HG03135 (cell line): ENCODE measurements around the gene OPN3.

Experiments used
- ATAC-seq: cut with Tn5 transposase; IDR thresholded peaks from one replicate; pipeline ENCODE4 v1.9.1; 2021; ENCODE audit warnings: mild to moderate bottlenecking, moderate library complexity; ENCODE audit not compliant: unreplicated experiment

OPN3 gene

DNA sequence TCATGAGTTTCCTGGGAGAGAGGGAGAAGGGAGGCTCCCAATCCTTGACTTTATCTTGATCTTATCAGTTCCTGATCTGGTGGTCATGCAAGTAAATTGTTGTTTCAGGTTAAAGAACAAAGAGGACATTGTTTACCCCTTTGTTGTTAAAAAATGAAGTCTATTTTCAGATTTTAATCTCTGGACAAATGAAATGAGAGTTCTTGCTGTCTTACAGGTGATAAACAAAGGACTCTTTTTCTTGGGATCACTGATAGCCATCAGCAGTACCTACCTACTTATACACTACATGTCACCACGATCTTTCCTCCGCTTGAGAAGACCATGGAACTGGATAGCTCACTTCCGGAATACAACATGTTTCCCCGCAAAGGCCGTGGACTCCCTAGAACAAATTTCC lies 48.4 kb downstream of the OPN3 start:
- ATAC-seq: no peak

DNA sequence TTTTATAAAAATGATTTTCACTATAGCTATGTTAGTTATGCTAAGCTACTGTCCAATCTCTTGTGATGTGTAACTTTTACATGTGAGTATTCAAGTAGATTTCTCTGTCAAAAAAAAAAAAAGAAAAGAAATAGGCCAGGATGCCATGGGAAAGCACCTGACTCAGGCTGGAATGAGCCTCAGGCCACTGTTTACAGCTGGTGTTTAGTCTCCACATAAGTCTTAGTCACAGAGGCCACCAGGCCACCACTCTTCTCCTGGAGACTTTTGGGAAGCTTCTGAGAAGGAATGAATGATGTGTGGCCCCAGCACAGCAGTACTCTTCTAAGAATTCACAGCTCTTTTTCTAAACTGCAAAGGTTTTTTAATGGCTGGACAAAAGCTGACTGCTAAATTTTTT lies 48.9 kb downstream of the OPN3 start:
- ATAC-seq: no peak

DNA sequence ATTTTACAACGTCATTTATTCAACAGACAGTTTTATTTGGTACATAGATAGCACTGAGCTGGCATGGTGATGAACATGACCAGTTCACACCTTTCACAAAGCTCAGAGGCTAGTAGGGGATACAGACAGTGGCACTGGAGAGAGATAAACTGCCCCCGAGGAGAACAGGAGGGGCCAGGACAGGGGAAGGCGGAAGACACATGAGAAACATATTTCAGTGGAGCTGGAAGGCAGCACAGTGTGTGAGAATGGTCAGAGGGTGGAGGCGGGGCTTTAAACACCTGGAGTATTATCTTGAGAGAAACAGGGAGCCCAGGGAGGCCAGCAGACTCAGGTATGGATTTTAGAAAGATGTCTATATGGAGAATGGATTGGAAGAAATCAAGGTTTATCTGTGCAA lies 49.5 kb downstream of the OPN3 start:
- no peak for ATAC-seq

DNA sequence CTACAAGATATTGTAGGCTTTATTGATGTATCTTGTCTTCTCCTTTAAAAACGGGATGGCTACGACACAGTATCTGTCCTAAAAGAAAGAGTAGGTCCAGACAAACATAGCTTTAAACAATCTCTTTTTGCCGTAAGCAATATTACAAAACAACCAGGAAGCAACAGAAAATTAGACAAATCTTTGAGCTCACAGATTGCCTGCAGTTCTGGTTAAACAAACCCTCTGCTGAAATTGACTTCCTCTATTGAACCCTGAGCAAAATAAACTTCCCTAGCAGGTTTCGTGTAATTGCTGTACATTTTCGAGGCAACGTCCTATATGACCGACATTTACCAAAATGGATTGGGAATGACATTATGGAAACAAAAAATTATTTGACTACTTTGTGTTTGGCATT lies 50.6 kb downstream of the OPN3 start:
- ATAC-seq: no peak

DNA sequence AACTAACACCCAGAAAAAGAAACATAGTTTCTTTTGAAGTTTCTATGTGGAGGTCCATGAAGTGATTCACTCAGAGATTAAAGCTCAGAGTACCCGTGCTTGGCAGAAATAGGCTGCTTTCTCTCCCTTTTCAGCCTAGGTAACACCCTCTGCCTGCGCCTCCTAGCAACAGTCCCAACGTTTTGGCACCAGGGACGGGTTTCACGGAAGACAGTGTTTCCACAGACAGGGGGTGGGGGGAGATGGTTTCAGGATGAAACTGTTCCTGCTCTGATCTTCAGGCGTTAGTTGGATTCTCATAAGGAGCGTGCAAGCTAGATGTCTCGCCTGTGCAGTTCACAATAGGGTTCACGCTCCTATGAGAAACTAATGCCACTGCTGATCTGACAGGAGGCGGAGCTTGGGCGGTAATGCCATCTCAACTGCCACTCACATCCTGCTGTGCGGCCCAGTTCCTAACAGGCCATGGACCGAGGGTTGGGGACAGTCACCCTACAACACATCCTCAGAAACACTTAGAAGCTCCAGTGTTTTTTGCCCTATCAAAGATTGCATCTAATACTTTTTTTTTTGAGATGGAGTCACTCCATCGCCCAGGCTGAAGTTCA lies 53.2 kb downstream of the OPN3 start:
- ATAC-seq: no peak

DNA sequence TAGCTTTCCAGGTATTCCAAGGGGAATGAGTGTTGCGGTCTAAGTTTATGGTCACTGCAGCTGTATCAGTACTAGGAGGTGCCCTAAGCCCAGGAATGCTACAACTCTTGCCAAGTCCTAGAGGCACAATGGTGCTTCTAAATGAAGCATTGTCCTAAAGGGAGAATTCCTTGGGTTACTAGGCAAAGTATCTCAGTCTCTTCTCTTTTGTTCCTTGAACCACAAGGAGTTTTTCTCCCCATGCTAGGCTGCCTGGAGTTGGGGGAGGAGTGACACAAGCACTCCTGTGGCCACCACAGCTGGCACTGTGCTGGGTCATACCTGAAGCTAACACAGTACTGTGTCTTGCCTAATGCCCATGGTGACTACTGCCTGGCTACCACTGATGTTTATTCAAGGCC lies 57.2 kb downstream of the OPN3 start:
- ATAC-seq: no peak

DNA sequence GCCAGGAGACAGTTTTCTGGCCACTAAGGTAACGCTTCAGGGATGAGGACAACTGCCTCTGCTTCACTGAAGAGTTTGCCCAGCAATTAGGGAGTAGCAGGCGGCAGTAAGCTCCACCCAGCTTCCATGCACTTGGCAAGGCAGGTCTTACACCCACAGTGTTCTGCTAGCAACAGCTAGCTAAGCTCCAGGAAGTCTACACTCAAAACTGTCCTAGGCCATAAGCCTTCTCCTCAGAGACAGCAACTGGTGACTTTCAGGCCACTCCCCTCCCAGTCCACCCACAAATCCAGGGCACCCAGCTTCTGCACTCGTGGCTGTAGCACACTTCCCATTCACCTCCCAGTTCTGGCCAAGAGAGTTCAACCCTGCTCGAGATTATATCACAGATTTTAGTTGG lies 60.7 kb downstream of the OPN3 start:
- no peak for ATAC-seq

DNA sequence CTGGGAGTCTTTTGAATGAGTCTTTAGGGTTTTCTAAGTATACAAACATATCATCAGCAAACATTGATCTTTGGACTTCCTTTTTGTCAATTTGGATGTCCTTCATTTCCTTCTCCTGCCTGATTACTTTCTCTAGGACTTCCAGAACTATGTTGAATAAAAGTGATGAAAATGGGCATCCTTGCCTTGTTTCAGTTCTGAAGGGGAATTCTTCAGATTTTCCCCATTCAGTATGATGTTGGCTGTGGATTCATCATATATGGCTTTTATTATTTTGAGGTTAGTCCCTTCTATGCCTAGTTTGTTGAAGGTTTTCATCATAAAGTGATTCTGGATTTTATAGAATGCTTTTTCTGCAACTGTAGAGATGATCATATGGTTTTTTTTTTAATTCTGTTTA lies 66.0 kb downstream of the OPN3 start:
- ATAC-seq: no peak

DNA sequence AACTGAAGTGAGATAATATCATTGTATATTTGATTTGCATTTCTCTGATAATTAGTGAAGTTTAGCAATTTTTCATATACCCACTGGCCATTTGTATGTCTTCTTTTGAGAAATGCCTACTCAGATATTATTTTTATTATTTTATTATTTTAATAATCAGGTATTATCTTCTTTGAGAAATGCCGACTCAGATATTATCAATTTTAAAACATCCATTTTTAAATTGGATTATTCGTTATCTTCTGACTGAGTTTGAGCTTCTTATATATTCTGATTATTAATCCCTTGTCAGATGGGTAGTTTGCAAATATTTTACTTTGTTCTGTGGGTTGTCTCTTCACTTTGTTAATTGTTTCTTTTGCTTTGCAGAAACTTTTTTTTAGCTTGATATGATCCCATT lies 70.3 kb downstream of the OPN3 start:
- ATAC-seq: no peak

DNA sequence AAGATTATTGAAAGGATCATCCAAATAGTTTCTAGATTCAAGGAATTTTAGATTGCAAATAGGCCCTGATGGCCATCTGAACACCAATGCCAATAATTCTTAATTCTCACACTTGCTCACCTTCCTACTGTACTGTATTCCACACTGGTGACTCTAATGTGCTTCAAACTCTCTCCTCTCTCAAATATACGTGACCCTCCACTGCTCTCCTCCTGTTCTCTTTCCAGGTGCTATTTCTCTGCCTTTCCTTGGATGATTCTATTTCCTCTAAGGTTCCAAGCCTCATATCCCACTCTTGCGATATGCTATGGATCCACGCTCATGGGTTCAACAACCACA lies 79.4 kb downstream of the OPN3 start:
- no peak for ATAC-seq

DNA sequence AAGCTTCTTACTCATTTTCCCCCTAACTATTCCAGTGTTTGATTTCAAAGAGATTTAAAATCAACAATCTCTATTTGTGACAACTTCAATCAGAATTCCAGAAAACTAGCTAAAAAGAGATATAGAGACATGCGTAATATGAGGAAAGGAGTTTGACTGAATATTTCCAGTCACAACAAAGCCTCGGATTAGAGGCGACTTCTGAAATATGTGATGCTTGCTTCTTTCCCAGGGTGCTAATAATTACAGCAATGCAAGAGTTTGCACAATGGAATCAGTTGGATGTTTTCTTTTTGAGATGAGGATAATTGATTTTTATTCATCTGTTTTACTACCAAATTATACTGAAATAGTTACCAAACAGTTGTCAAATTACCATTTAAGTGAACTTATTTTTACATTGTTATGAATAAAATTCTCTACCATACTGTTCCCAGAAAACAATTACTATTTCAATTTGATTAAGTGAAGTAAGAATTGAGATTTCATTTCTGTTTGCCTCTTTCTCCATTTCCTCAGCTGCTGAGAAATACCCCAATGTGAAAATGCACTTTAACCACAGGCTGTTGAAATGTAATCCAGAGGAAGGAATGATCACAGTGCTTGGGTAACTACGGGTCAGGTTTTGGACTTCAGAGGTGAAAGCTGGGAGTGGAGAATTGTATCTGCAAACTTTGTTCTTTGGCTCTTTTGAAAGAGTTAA lies 79.9 kb downstream of the OPN3 start:
- no peak for ATAC-seq

DNA sequence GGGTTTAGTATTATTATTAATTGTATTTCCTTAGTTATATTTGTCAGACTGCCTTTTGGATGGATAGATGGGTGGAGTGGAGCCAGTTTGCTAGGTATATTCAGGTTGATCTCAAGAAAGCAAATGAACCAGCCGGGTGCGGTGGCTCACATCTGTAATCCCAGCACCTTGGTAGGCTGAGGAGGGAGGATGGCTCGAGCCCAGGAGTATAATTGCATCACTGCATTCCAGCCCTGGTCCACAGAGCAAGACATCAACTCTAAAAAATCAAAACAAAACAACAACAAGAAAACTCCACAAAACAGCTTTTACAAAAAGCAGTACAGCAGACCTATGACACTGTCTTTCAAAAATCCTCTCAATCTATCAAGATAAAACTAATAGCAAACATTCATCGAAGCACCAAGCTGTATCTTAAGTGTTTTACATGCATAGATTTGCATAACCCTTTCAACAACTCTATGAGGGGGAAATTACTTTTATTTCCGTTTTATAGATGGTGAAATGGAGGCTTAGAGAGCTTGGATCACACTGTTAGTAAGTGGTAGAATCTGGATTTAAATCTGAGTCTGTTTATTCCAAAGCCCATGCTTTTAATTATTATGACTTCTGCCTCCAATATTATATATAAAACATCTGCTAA lies 82.5 kb downstream of the OPN3 start:
- ATAC-seq: no peak

DNA sequence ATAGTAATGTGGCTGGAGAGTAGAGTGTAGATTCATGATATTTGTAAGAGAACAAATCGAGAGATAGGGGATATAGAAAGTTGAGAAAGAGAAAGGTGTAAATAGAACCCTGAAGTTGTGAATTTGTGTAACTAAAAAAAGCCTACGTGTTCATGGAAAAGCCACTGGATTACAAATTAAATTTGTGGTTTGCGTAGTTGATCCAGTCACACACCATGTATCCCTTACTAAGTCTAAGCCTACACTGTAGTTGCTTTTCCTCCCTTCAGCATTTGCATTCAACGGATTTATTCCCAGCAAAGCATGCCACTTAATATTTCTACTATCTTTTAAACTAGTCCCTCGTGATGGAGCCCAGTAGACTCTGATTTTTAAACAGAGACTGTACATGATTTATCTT lies 83.1 kb downstream of the OPN3 start:
- ATAC-seq: no peak

DNA sequence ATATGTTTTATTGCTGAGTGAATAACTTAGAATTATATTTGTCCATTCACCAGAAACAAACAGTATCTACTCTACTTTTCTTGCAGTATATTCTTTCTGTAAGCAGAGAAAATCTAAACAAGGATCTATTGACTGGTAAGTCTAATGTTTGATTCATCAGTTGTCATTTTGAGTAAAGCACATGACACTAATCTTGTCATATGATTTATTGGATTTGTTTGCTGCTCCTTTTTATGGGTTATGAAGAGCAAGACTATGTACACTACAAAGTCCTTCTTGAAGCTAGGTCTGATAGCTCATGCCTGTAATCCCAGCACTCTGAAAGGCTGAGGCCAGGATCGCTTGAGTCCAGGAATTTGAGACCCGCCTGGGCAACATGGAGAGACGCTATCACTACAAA lies 84.6 kb downstream of the OPN3 start:
- ATAC-seq: no peak

DNA sequence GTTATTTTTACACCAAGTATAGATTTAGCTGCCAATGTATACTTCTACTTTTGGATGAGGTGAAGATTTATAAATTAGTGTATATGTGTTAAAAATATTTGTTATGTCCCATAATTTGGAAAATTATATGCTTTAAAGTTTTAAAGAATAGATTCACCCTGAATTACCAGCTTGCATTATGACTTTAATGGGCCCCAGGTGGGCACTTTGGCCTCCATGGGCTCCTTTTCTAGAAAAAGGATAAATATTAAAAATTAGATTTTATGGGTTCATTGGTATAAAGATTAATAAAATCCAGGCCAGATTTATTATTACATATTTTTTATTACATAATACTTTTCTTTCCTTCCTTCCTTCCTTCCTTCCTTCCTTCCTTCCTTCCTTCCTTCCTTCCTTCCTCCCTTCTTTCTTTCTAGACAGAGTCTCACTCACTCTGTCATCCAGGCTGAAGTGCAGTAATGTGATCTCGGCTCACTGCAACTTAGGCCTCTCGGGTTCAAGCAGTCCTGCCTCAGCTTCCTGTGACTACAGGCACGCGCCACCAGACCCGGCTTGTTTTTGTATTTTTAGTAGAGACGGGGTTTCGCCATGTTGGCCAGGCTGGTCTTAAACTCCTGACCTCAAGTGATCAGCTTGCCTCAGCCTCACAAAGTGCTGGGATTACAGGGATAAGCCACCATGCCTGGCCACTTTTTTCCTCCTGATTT lies 86.1 kb downstream of the OPN3 start:
- ATAC-seq: no peak

DNA sequence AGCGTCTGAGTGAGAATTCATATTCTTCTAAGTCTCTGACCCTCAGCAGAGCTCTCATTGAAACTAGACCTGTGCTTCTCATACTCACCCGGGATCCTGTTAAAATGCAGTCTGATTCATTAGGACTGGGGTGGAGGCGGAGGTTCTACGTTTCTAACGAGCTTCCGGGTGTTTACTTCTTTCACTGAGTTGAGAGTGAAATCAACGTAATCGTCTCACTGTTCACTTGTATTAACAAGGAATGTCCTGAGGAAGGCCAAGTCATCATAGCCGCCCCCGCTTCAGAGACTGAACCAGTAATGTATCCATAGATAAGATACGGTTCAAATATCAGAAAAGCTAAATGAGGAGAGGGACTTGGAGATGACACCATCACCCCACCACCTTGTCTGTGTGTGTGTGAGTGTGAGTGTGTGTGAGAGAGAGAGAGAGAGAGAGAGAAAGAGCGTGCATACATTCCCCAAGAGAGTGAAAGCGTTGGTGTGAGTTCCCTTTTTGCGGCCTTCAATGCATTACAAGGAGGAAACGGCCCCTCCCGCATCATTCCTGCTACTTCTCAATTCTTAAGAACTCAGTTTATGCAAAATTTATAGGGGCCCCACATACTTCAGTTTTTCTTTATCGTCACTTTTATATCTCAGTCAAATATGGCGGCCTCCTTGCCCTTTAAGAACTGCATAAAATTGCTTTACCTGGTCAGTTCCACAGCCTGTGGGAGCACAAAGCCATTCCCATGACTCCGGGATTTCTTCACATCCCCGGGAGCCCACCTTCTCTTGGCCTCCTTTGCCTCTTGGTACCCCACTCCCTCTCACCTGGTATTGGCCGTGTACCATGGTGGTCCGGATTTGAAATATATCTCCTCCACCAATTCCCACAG lies 88.2 kb downstream of the OPN3 start:
- ATAC-seq: peak; percentile 84

DNA sequence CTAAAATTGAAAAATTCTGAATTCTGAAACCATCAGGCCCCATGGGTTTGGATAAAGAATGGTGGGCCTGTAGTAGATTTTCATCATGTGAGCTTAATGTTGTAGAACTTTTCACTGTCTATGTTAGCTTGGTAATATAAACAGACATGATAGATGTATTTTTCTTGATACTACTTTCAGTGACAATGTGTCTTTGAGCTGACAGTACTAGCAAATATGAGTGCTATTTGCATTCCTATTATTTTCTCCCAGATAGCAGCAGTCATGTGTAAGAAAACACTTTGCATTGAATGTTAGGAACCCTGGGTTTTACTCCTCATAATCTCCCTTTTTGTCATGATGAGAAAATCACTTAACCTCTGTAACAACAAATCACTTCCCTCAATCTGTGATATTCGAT lies 89.9 kb downstream of the OPN3 start:
- no peak for ATAC-seq

DNA sequence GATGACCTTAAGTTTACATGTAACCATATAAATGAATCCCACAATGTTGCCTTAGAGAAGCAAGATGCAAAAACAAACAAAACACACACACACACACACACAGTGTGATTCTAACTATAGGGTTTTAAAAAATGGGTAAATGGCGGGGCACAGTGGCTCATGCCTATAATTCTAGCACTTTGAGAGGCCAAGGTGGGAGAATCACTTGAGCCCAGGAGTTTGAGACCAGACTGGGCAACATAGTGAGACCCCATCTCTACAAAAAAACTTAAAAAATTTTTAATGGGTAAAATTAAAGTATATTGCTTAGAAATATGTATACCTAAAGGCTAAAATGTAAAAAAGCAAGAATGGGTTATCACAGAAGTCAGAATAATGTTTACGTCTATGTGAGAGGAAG lies 92.2 kb downstream of the OPN3 start:
- ATAC-seq: no peak
